GM12878 (cell line): ENCODE measurements around the gene MYD88. TPM values are rescaled to one million over a fixed set of nuclear protein-coding genes. Genes with fewer than 3 reads are reported as not detected.

Experiments used
- CUX1 ChIP-seq: IDR thresholded peaks from 2 replicates; pipeline ENCODE4 v1.6.1; 2012; ENCODE audit warnings: improper control_type of control experiment, low read depth, low read length; ENCODE audit not compliant: insufficient replicate concordance
- PBX3 ChIP-seq: IDR thresholded peaks from 2 replicates; pipeline ENCODE4 v1.6.1; 2011; ENCODE audit warnings: mild to moderate bottlenecking, low read depth, low read length, moderate library complexity; ENCODE audit not compliant: insufficient replicate concordance
- ZNF592 ChIP-seq: fragments of 450-650 bp; IDR thresholded peaks from 2 replicates; pipeline ENCODE4 v1.6.1; 2017; ENCODE audit warnings: mild to moderate bottlenecking, moderate library complexity
- polyA plus RNA-seq, 11 experiments: library from polyadenylated mRNA; depleted of rRNA in 4 of 11; unstranded in 6 of 11; stranded (reverse) in 5 of 11; fragments of >200 nt; fragmentation: Nextera tagmentation in 4 of 11; fragmentation: Illumina TruSeq in 1 of 11; extraction: Ambion mirVana in 4 of 11; extraction: Trizol in 1 of 11; gene quantifications; 1 replicate in 1 of 11; 2 replicates in 10 of 11; pipeline versions ENCODE4 v1.2.1 to v1.2.3, GENCODE V29; 2011 to 2016; ENCODE audit warnings: inconsistent platforms in 2 of 11, missing spikeins in 2 of 11, low read depth in 1 of 11
- total RNA-seq, 4 experiments: library from RNA; depleted of rRNA in 3 of 4; stranded (reverse); fragments of >200 nt in 3 of 4; fragmentation: Illumina TruSeq in 1 of 4; extraction: Trizol in 1 of 4; gene quantifications; 2 replicates each; pipeline versions ENCODE4 v1.2.1 to v1.2.3, GENCODE V29; 2013 to 2021
- TF ChIP-seq, protein P1 (sequence below): fragments of 450-650 bp; IDR thresholded peaks from 2 replicates; pipeline ENCODE4 v1.6.1; 2016; ENCODE audit warnings: mild to moderate bottlenecking, moderate library complexity, borderline replicate concordance

MYD88 gene
- total and polyA plus RNA-seq, 10 of the 15 experiments (the other 5 are each of a cell fraction or from before 2014, with no cell fraction given), result 5.5 to 84.8 (median 67.5) TPM

GRCh38 chr3:38148311-38148882 is 9.9 kb downstream of the MYD88 start (continued):
- TF ChIP-seq, protein P1, sequence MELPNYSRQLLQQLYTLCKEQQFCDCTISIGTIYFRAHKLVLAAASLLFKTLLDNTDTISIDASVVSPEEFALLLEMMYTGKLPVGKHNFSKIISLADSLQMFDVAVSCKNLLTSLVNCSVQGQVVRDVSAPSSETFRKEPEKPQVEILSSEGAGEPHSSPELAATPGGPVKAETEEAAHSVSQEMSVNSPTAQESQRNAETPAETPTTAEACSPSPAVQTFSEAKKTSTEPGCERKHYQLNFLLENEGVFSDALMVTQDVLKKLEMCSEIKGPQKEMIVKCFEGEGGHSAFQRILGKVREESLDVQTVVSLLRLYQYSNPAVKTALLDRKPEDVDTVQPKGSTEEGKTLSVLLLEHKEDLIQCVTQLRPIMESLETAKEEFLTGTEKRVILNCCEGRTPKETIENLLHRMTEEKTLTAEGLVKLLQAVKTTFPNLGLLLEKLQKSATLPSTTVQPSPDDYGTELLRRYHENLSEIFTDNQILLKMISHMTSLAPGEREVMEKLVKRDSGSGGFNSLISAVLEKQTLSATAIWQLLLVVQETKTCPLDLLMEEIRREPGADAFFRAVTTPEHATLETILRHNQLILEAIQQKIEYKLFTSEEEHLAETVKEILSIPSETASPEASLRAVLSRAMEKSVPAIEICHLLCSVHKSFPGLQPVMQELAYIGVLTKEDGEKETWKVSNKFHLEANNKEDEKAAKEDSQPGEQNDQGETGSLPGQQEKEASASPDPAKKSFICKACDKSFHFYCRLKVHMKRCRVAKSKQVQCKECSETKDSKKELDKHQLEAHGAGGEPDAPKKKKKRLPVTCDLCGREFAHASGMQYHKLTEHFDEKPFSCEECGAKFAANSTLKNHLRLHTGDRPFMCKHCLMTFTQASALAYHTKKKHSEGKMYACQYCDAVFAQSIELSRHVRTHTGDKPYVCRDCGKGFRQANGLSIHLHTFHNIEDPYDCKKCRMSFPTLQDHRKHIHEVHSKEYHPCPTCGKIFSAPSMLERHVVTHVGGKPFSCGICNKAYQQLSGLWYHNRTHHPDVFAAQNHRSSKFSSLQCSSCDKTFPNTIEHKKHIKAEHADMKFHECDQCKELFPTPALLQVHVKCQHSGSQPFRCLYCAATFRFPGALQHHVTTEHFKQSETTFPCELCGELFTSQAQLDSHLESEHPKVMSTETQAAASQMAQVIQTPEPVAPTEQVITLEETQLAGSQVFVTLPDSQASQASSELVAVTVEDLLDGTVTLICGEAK, result no peak
- TF ChIP-seq ZNF592, result no peak
- TF ChIP-seq PBX3, result no peak
- TF ChIP-seq CUX1, result no peak
- TF ChIP-seq, all 136 proteins: peak for 0
